GM23248 (cell line): Measurements from ENCODE around the gene ASMT.

Experiments used
- EZH2 ChIP-seq: fragments of 200-600 bp; sonication (generic); IDR thresholded peaks from 2 replicates; pipeline ENCODE4 v1.6.1; 2018; ENCODE audit warnings: antibody characterized with exemption, mild to moderate bottlenecking; ENCODE audit not compliant: insufficient read depth, poor library complexity, severe bottlenecking
- EZH2phosphoT487 ChIP-seq: fragments of 200-600 bp; sonication (generic); IDR thresholded peaks from 2 replicates; pipeline ENCODE4 v1.6.1; 2018; ENCODE audit warnings: antibody characterized with exemption, moderate library complexity, mild to moderate bottlenecking, low read depth; ENCODE audit not compliant: insufficient read depth

DNA sequence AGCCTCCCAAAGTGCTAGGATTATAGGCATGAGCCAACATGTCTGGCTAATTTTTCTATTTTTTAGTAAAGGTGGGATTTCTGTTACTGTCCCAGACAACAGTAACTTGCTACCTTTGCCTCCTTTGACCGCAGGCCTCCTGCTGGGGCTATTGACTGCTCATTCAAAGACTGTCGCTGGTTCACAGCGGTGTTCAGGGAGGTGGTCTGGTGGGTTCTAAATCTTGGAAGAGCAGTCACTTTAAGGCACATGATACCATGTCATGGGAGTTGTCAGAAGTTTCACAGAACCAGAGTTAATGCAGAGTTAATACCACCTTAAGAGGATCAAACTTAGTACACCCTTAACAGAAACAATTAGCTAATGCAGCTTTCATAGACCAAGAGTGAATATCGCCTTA lies 3.8 kb downstream of the ASMT start:
- no peak for TF ChIP-seq EZH2phosphoT487
- TF ChIP-seq EZH2: no peak
